Keratinocyte (primary cell): ENCODE results near the gene CAPRIN2. TPM values are rescaled to one million over a fixed set of nuclear protein-coding genes. Genes with fewer than 3 reads are reported as not detected.

Experiments used
- DNase-seq: peaks from one replicate; pipeline ENCODE4 v3.0.0-alpha.2; 2011; ENCODE audit warnings: low read depth, missing footprints, low spot score
- FAIRE-seq: peaks from 2 replicates; lab custom pipeline; 2011; peaks lifted over from hg19 to GRCh38; lab: Jason Lieb, UNC
- H2AFZ ChIP-seq: 2 replicates; pipeline ENCODE4 v1.6.0; 2012; ENCODE audit warnings: low read length, control low read depth, inconsistent platforms; ENCODE audit not compliant: control insufficient read depth
- H3K27ac ChIP-seq: 2 replicates; pipeline ENCODE4 v1.5.1; 2011; ENCODE audit warnings: low read length; ENCODE audit not compliant: control insufficient read depth, insufficient read depth
- H3K27me3 ChIP-seq: 3 replicates; pipeline ENCODE4 v1.6.0; 2011; ENCODE audit warnings: low read length; ENCODE audit not compliant: control insufficient read depth, insufficient read depth; ENCODE audit errors: extremely low read depth
- H3K36me3 ChIP-seq, 2 experiments: 2 replicates in 1 of 2; 3 replicates in 1 of 2; pipeline ENCODE4 v1.5.1; 2011; ENCODE audit warnings: low read length in 2 of 2, mild to moderate bottlenecking in 1 of 2; ENCODE audit not compliant: control insufficient read depth in 2 of 2, insufficient read depth in 2 of 2; ENCODE audit errors: extremely low read depth in 1 of 2
- H3K4me1 ChIP-seq: 3 replicates; pipeline ENCODE4 v1.5.1; 2011; ENCODE audit warnings: low read length; ENCODE audit not compliant: control insufficient read depth, insufficient read depth; ENCODE audit errors: extremely low read depth
- H3K4me2 ChIP-seq: 3 replicates; pipeline ENCODE4 v1.6.0; 2011; ENCODE audit warnings: low read depth, low read length; ENCODE audit not compliant: control insufficient read depth, insufficient read depth; ENCODE audit errors: extremely low read depth
- H3K4me3 ChIP-seq, 3 experiments: fragments of 200-600 bp in 1 of 3; sonication (generic) in 1 of 3; 2 replicates in 2 of 3; 3 replicates in 1 of 3; pipeline ENCODE4 v1.5.1; 2011 to 2016; ENCODE audit warnings: low read length in 3 of 3, mild to moderate bottlenecking in 3 of 3, control low read depth in 2 of 3, inconsistent platforms in 1 of 3, low read depth in 1 of 3, mixed read lengths in 1 of 3, mixed run types in 1 of 3, moderate library complexity in 1 of 3; ENCODE audit not compliant: control insufficient read depth in 2 of 3, insufficient read depth in 2 of 3; ENCODE audit errors: extremely low read depth in 1 of 3
- H3K79me2 ChIP-seq: 2 replicates; pipeline ENCODE4 v1.6.0; 2012; ENCODE audit warnings: low read length; ENCODE audit not compliant: control insufficient read depth, insufficient read depth
- H3K9ac ChIP-seq: 3 replicates; pipeline ENCODE4 v1.6.0; 2011; ENCODE audit warnings: low read length; ENCODE audit not compliant: control insufficient read depth, insufficient read depth; ENCODE audit errors: extremely low read depth
- H3K9me1 ChIP-seq: 3 replicates; pipeline ENCODE4 v1.6.0; 2011; ENCODE audit warnings: low read length; ENCODE audit not compliant: control insufficient read depth, insufficient read depth; ENCODE audit errors: extremely low read depth
- H3K9me3 ChIP-seq: 2 replicates; pipeline ENCODE4 v1.5.1; 2012; ENCODE audit warnings: low read depth, low read length; ENCODE audit not compliant: control insufficient read depth
- H4K20me1 ChIP-seq: 3 replicates; pipeline ENCODE4 v1.6.0; 2011; ENCODE audit warnings: low read length; ENCODE audit not compliant: control insufficient read depth, insufficient read depth; ENCODE audit errors: extremely low read depth
- EZH2 ChIP-seq: IDR thresholded peaks from one replicate; pipeline ENCODE4 v1.6.1; 2012; ENCODE audit warnings: inconsistent platforms, mild to moderate bottlenecking, low read length, moderate library complexity
- dilution Hi-C: fragments of 300-500 bp; cut with MboI; formaldehyde crosslinking; loops from one replicate; pipeline ENCODE4 v1.7.0; 2020; ENCODE audit warnings: low sequenced_read_pairs; ENCODE audit not compliant: extremely low pct_ligation_motif_present
- polyA plus RNA-seq, 5 experiments: library from polyadenylated mRNA; depleted of rRNA in 3 of 5; stranded (reverse) in 3 of 5; stranded (forward) in 1 of 5; unstranded in 1 of 5; fragments of >200 nt; gene quantifications; 1 replicate in 1 of 5; 2 replicates in 3 of 5; 3 replicates in 1 of 5; pipeline versions ENCODE4 v1.2.1 to v1.2.3, GENCODE V29; 2011 to 2012; ENCODE audit warnings: missing spikeins in 2 of 5, low read depth in 1 of 5, low replicate concordance in 1 of 5
- TF ChIP-seq, protein P1 (sequence below), 3 experiments: IDR thresholded peaks in 1 of 3; conservative IDR thresholded peaks in 1 of 3; optimal IDR thresholded peaks in 1 of 3; 2 replicates in 2 of 3; 3 replicates in 1 of 3; pipeline versions ENCODE3 to v1.5.1; 2011; ENCODE audit warnings: low read length in 3 of 3, mild to moderate bottlenecking in 3 of 3, moderate library complexity in 2 of 3, control low read depth in 1 of 3, inconsistent platforms in 1 of 3; ENCODE audit not compliant: insufficient read depth in 2 of 3; ENCODE audit errors: extremely low read depth in 1 of 3

Gene CAPRIN2
- polyA plus RNA-seq, 1 donor (not counting 4 experiments of a cell fraction or from before 2014, with no cell fraction given), result 32.4 TPM

DNA sequence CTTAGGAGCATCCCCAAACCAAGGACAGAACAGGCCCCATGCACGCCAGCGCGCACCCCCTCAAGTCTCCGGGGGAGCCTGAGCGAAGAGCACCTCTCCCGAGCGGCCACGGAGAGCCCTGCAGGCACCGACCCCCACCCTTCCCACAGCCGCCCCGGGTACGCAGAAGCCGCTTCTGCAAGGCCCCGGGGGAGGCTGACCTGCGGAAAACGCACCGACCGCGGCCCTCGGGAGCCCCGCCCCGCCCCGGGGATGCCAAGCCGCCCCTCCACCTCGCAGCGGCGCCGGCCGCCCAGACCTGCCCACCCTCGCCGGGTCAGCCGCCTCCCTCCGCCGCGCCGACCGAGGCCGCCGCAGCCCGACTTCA is 385 bp downstream of the CAPRIN2 start:
- Histone ChIP-seq H3K4me1 (peaks cover 39% of the 10 kb centered on the region), H3K4me2 (peak overlapping the region; percentile 99), H3K9me3 (no peaks in the 10 kb centered on the region), H3K4me3 (peak overlapping the region; percentile 79 to 94 (median 90)), H3K36me3 (peaks cover 0 to 8% of the 10 kb centered on the region in 2 experiments), H4K20me1 (peaks cover 5% of the 10 kb centered on the region), H3K9me1 (peaks cover 2% of the 10 kb centered on the region), H2AFZ (peak overlapping the region; percentile 85), H3K9ac (peak overlapping the region; percentile 76), H3K27ac (peak overlapping the region; percentile 54), H3K79me2 (peaks cover 43% of the 10 kb centered on the region), H3K27me3 (no peaks in the 10 kb centered on the region)
- dilution Hi-C loops, result no loop called here
- no peak for DNase-seq
- FAIRE-seq, result no peak
- TF ChIP-seq EZH2, result no peak
- TF ChIP-seq, protein P1, sequence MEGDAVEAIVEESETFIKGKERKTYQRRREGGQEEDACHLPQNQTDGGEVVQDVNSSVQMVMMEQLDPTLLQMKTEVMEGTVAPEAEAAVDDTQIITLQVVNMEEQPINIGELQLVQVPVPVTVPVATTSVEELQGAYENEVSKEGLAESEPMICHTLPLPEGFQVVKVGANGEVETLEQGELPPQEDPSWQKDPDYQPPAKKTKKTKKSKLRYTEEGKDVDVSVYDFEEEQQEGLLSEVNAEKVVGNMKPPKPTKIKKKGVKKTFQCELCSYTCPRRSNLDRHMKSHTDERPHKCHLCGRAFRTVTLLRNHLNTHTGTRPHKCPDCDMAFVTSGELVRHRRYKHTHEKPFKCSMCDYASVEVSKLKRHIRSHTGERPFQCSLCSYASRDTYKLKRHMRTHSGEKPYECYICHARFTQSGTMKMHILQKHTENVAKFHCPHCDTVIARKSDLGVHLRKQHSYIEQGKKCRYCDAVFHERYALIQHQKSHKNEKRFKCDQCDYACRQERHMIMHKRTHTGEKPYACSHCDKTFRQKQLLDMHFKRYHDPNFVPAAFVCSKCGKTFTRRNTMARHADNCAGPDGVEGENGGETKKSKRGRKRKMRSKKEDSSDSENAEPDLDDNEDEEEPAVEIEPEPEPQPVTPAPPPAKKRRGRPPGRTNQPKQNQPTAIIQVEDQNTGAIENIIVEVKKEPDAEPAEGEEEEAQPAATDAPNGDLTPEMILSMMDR (optimal IDR thresholded peaks at IDR 0.05 in 1 of 3, IDR thresholded peaks at IDR 0.05 in 1 of 3, conservative IDR thresholded peaks at IDR 0.05 in 1 of 3; ENCODE audit: extremely low read depth in 1 of 3, insufficient read depth in 2 of 3, low read length in 3 of 3), result no peak

DNA sequence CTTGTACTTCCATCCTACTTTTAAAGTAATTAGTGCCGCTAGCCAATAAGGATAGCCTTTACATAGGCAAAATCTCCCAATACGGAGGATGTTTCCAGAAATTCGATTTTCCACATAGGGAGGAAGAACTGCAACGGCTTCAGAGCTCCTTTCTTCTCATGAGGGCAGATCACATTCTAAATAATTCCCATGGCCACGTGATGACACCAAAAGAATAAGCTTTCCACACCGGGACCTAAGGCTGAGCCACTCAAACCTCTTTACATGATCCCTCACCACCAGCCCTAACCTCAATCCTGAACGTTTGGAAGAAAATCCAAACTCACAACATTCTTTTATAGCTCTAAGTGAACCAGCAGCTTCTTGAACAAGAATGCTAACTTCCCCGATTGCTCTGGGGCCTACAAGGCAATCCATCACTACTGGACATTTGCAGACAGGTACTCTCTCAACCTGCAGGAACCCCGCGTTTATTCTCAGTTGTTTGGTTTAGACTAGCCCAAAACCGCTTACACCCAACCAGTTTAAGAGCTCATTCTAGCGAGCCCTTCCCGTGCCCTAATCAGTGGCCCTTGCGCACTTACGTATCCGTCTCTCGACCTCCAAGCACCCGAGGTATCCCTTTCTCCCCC is 884 bp downstream of the CAPRIN2 start:
- TF ChIP-seq EZH2, result no peak
- TF ChIP-seq, protein P1 (optimal IDR thresholded peaks at IDR 0.05 in 1 of 3, IDR thresholded peaks at IDR 0.05 in 1 of 3, conservative IDR thresholded peaks at IDR 0.05 in 1 of 3; ENCODE audit: extremely low read depth in 1 of 3, insufficient read depth in 2 of 3, low read length in 3 of 3), result no peak
- peak overlapping the region; percentile 54 for H3K27ac ChIP-seq
- DNase-seq (no peak), FAIRE-seq (peak; percentile 80)
- peaks cover 42% of the 10 kb centered on the region for H3K4me1 ChIP-seq
- H3K9me3 ChIP-seq, result no peaks in the 10 kb centered on the region
- peak overlapping the region; percentile 99 for H3K4me2 ChIP-seq
- no peaks in the 10 kb centered on the region for H3K27me3 ChIP-seq
- H4K20me1 ChIP-seq, result peaks cover 5% of the 10 kb centered on the region
- dilution Hi-C loops, result no loop called here
- H3K9me1 ChIP-seq, result peaks cover 3% of the 10 kb centered on the region
- H3K36me3 ChIP-seq, result peaks cover 0 to 12% of the 10 kb centered on the region in 2 experiments
- H2AFZ ChIP-seq, result peak overlapping the region; percentile 85
- peak overlapping the region; percentile 79 to 94 (median 90) for H3K4me3 ChIP-seq
- peak overlapping the region; percentile 76 for H3K9ac ChIP-seq
- H3K79me2 ChIP-seq, result peaks cover 48% of the 10 kb centered on the region
